IMR-90 (cell line): ENCODE measurements around the gene IGSF3. TPM values are rescaled to one million over a fixed set of nuclear protein-coding genes. Genes with fewer than 3 reads are reported as not detected.

ENCODE experiments used
- ATAC-seq: fragments of 200-7000 bp; cut with Tn5 transposase; 2 replicates; pipeline ENCODE4 v1.9.1; 2020; ENCODE audit warnings: low read depth, mild to moderate bottlenecking, moderate library complexity
- BruUV-seq: library from RNA; stranded (reverse); fragments of 400-500 nt; replicated peaks from 2 replicates; lab custom pipeline; 2021; lab: Mats Ljungman, UMichigan
- CTCF ChIA-PET: fragments of 300-600 bp; formaldehyde crosslinking; extraction: SDS; loops from one replicate; lab custom pipeline; 2021; ENCODE audit warnings: antibody characterized with exemption; lab: Yijun Ruan, JAX
- POLR2A ChIA-PET: fragments of 300-600 bp; sonication (Branson Sonifier 250); formaldehyde crosslinking; loops from one replicate; lab custom pipeline; 2022; ENCODE audit warnings: antibody characterized with exemption; ENCODE audit not compliant: unreplicated experiment; lab: Charles Lee
- DNase-seq: peaks from one replicate; pipeline ENCODE4 v3.0.0; 2013
- H2AFZ ChIP-seq: replicated peaks from 2 replicates; pipeline ENCODE3; 2013; ENCODE audit warnings: low read length, mild to moderate bottlenecking; ENCODE audit not compliant: poor library complexity
- H2AK5ac ChIP-seq: 2 replicates; pipeline ENCODE4 v1.6.1; 2013; ENCODE audit warnings: low read depth, low read length, inconsistent platforms
- H2AK9ac ChIP-seq: replicated peaks from 2 replicates; pipeline ENCODE3; 2013; ENCODE audit warnings: mild to moderate bottlenecking, low read depth, low read length, moderate library complexity; ENCODE audit not compliant: poor library complexity
- H2BK120ac ChIP-seq: 2 replicates; pipeline ENCODE4 v1.6.1; 2013; ENCODE audit warnings: low read depth, low read length, inconsistent platforms
- H2BK15ac ChIP-seq: 3 replicates; pipeline ENCODE4 v1.6.1; 2013; ENCODE audit warnings: low read depth, low read length, inconsistent platforms
- H2BK20ac ChIP-seq: 2 replicates; pipeline ENCODE4 v1.6.1; 2013; ENCODE audit warnings: low read depth, mild to moderate bottlenecking, inconsistent platforms, low read length, moderate library complexity
- H2BK5ac ChIP-seq: 2 replicates; pipeline ENCODE4 v1.6.1; 2013; ENCODE audit warnings: mild to moderate bottlenecking, low read depth, low read length, inconsistent platforms; ENCODE audit not compliant: poor library complexity, severe bottlenecking
- H3K14ac ChIP-seq: replicated peaks from 2 replicates; pipeline ENCODE4 v1.6.1; 2013; ENCODE audit warnings: low read depth, low read length, inconsistent platforms
- H3K18ac ChIP-seq: 2 replicates; pipeline ENCODE4 v1.6.1; 2013; ENCODE audit warnings: low read depth, low read length, control low read depth
- H3K23ac ChIP-seq: 2 replicates; pipeline ENCODE4 v1.6.1; 2013; ENCODE audit warnings: low read depth, low read length, inconsistent platforms
- H3K27ac ChIP-seq: 2 replicates; pipeline ENCODE4 v1.5.1; 2013; ENCODE audit warnings: mild to moderate bottlenecking, control low read depth, low read length; ENCODE audit not compliant: insufficient read depth
- H3K27me3 ChIP-seq: 2 replicates; pipeline ENCODE4 v1.6.1; 2013; ENCODE audit warnings: low read length; ENCODE audit not compliant: control insufficient read depth, insufficient read depth
- H3K36me3 ChIP-seq: 2 replicates; pipeline ENCODE4 v1.6.1; 2013; ENCODE audit warnings: low read length, mixed read lengths; ENCODE audit not compliant: control insufficient read depth, insufficient read depth
- H3K4ac ChIP-seq: 2 replicates; pipeline ENCODE4 v1.6.1; 2013; ENCODE audit warnings: low read depth, low read length, inconsistent platforms
- H3K4me1 ChIP-seq: 2 replicates; pipeline ENCODE4 v1.6.1; 2013; ENCODE audit warnings: low read length, mixed read lengths; ENCODE audit not compliant: control insufficient read depth, insufficient read depth
- H3K4me2 ChIP-seq: 2 replicates; pipeline ENCODE4 v1.6.1; 2013; ENCODE audit warnings: low read depth, mild to moderate bottlenecking, control low read depth, low read length, moderate library complexity
- H3K4me3 ChIP-seq: 2 replicates; pipeline ENCODE4 v1.5.1; 2013; ENCODE audit warnings: low read depth, mild to moderate bottlenecking, control low read depth, low read length, moderate library complexity; ENCODE audit not compliant: insufficient read depth
- H3K56ac ChIP-seq: 2 replicates; pipeline ENCODE4 v1.6.1; 2013; ENCODE audit warnings: low read length, inconsistent platforms; ENCODE audit not compliant: insufficient read depth; ENCODE audit errors: extremely low read depth
- H3K79me1 ChIP-seq, 2 experiments: 2 replicates each; pipeline ENCODE4 v1.6.1; 2013; ENCODE audit warnings: low read length in 2 of 2, inconsistent platforms in 1 of 2, low read depth in 1 of 2
- H3K9ac ChIP-seq: 2 replicates; pipeline ENCODE4 v1.6.1; 2013; ENCODE audit warnings: low read depth, low read length, control low read depth
- H3K9me1 ChIP-seq: 2 replicates; pipeline ENCODE4 v1.6.1; 2013; ENCODE audit warnings: low read length, inconsistent platforms; ENCODE audit not compliant: insufficient read depth
- H3K9me3 ChIP-seq: 2 replicates; pipeline ENCODE4 v1.6.1; 2013; ENCODE audit warnings: low read length; ENCODE audit not compliant: control insufficient read depth, insufficient read depth
- H4K20me1 ChIP-seq: 2 replicates; pipeline ENCODE4 v1.6.1; 2013; ENCODE audit warnings: low read length, inconsistent platforms; ENCODE audit not compliant: insufficient read depth
- H4K5ac ChIP-seq: 2 replicates; pipeline ENCODE4 v1.6.1; 2013; ENCODE audit warnings: mild to moderate bottlenecking, low read depth, low read length, control low read depth
- H4K8ac ChIP-seq, 2 experiments: 2 replicates each; pipeline ENCODE4 v1.6.1; 2013; ENCODE audit warnings: low read depth in 2 of 2, low read length in 2 of 2, control low read depth in 1 of 2, inconsistent platforms in 1 of 2
- H4K91ac ChIP-seq: 2 replicates; pipeline ENCODE4 v1.6.1; 2013; ENCODE audit warnings: low read depth, low read length, inconsistent platforms; ENCODE audit not compliant: insufficient read depth
- BHLHE40 ChIP-seq: fragments of 150-350 bp; IDR thresholded peaks from 2 replicates; pipeline ENCODE4 v1.6.1; 2016; ENCODE audit warnings: mild to moderate bottlenecking, low read depth, low read length
- CEBPB ChIP-seq: IDR thresholded peaks from 2 replicates; pipeline ENCODE4 v1.6.1; 2012; ENCODE audit warnings: low read depth, low read length, improper control_type of control experiment
- CHD1 ChIP-seq: IDR thresholded peaks from 2 replicates; pipeline ENCODE4 v1.6.1; 2012; ENCODE audit warnings: low read depth, low read length, improper control_type of control experiment
- CTCF ChIP-seq: conservative IDR thresholded peaks from 2 replicates; pipeline ENCODE4 v1.5.1; 2012; ENCODE audit warnings: mild to moderate bottlenecking, low read depth, low read length, improper control_type of control experiment
- ELK1 ChIP-seq: fragments of 150-350 bp; IDR thresholded peaks from 2 replicates; pipeline ENCODE4 v1.6.1; 2016; ENCODE audit warnings: low read depth, mild to moderate bottlenecking, low read length, moderate library complexity, borderline replicate concordance
- FOS ChIP-seq: fragments of 150-350 bp; IDR thresholded peaks from 2 replicates; pipeline ENCODE4 v1.6.1; 2016; ENCODE audit warnings: low read depth, low read length
- MAZ ChIP-seq: IDR thresholded peaks from 2 replicates; pipeline ENCODE4 v1.6.1; 2012; ENCODE audit warnings: low read depth, mild to moderate bottlenecking, low read length, improper control_type of control experiment, moderate library complexity, borderline replicate concordance
- MXI1 ChIP-seq: IDR thresholded peaks from 2 replicates; pipeline ENCODE4 v1.6.1; 2012; ENCODE audit warnings: low read depth, mild to moderate bottlenecking, low read length, moderate library complexity, borderline replicate concordance
- NFE2L2 ChIP-seq: fragments of 150-350 bp; IDR thresholded peaks from 2 replicates; pipeline ENCODE4 v1.6.1; 2016; ENCODE audit warnings: low read depth, mild to moderate bottlenecking, low read length
- POLR2A ChIP-seq: IDR thresholded peaks from 2 replicates; pipeline ENCODE4 v1.6.1; 2012; ENCODE audit warnings: mild to moderate bottlenecking, low read depth, low read length
- RAD21 ChIP-seq: IDR thresholded peaks from 2 replicates; pipeline ENCODE4 v1.6.1; 2012; ENCODE audit warnings: low read length, improper control_type of control experiment
- RFX5 ChIP-seq: IDR thresholded peaks from 2 replicates; pipeline ENCODE4 v1.8.0; 2012; ENCODE audit warnings: low read depth, mild to moderate bottlenecking, low read length, moderate library complexity
- SMC3 ChIP-seq: fragments of 150-350 bp; IDR thresholded peaks from 2 replicates; pipeline ENCODE4 v1.6.1; 2016; ENCODE audit warnings: low read depth, mild to moderate bottlenecking, antibody characterized with exemption, low read length, moderate library complexity
- USF2 ChIP-seq: fragments of 150-350 bp; IDR thresholded peaks from 2 replicates; pipeline ENCODE4 v1.6.1; 2017; ENCODE audit warnings: mild to moderate bottlenecking, antibody characterized with exemption, low read length, low read depth
- whole genome bisulfite sequencing, 2 experiments: methylation state at CpG; one replicate each; pipeline versions ENCODE4 v1.1.5 to v1.1.7; 2013; ENCODE audit warnings: missing lambda C conversion rate in 2 of 2; ENCODE audit not compliant: insufficient read length in 1 of 2; ENCODE audit errors: extremely low coverage in 2 of 2; 5-methylcytosine and 5-hydroxymethylcytosine counted together
- dilution Hi-C: fragments of 300-500 bp; cut with HindIII; formaldehyde crosslinking; loops from one replicate; pipeline ENCODE4 v1.14.3; 2018; ENCODE audit warnings: low sequenced_read_pairs; ENCODE audit not compliant: unreplicated experiment
- in situ Hi-C: fragments of 300-500 bp; cut with MboI; formaldehyde crosslinking; loops from 3 replicates; pipeline ENCODE4 v1.14.3; 2019; ENCODE audit warnings: low sequenced_read_pairs, inconsistent platforms, mixed read lengths
- intact Hi-C: fragments of 100-400 bp; cut with micrococcal nuclease; formaldehyde crosslinking; loops from 2 replicates; pipeline ENCODE4 v1.10.0; 2022
- polyA plus RNA-seq, 3 experiments: library from polyadenylated mRNA; depleted of rRNA; stranded (reverse); fragments of >200 nt; gene quantifications; 2 replicates each; pipeline ENCODE4 v1.2.3, GENCODE V29; 2012; ENCODE audit warnings: low replicate concordance in 1 of 3
- total RNA-seq: library from RNA; depleted of rRNA; stranded (reverse); fragments of >200 nt; gene quantifications from 2 replicates; pipeline ENCODE4 v1.2.3, GENCODE V29; 2012

Gene IGSF3
- total and polyA plus RNA-seq, 2 of the 4 experiments (the other 2 are of a cell fraction), result under 0.01 to 0.02 TPM

- no TSS peak for BruUV-seq
- no peak overlapping the region for H3K4me2 ChIP-seq
- H3K23ac ChIP-seq, result no peak overlapping the region
- no peak overlapping the region for H3K4ac ChIP-seq
- H3K9ac ChIP-seq, result no peak overlapping the region
- H2BK20ac ChIP-seq, result no peak overlapping the region
- no peak overlapping the region for H2AFZ ChIP-seq
- H3K79me1 ChIP-seq, result no peaks in the 10 kb centered on the region
- H2BK120ac ChIP-seq, result no peak overlapping the region
- H3K9me3 ChIP-seq, result no peaks in the 10 kb centered on the region
- H3K4me3 ChIP-seq, result no peak overlapping the region
- no peaks in the 10 kb centered on the region for H4K20me1 ChIP-seq
- 100% methylated on average over 1 of the region's 1 CpG; no CpG with 5 or more reads in 1 of the 2 experiments for WGBS, 2 experiments
- no peak for ATAC-seq
- intact Hi-C loops (no loop called here), dilution Hi-C loops (no loop called here), in situ Hi-C loops (no loop called here)
- H2BK5ac ChIP-seq, result no peak overlapping the region
- H3K36me3 ChIP-seq, result no peaks in the 10 kb centered on the region
- H3K18ac ChIP-seq, result no peak overlapping the region
- no peak overlapping the region for H4K8ac ChIP-seq
- H3K56ac ChIP-seq, result no peak overlapping the region
- no peak overlapping the region for H2AK5ac ChIP-seq
- H3K4me1 ChIP-seq, result no peaks in the 10 kb centered on the region
- no peaks in the 10 kb centered on the region for H3K9me1 ChIP-seq
- no peak overlapping the region for H4K91ac ChIP-seq
- no peak overlapping the region for H3K14ac ChIP-seq
- TF ChIP-seq SMC3 (no peak), POLR2A (no peak), NFE2L2 (no peak), FOS (no peak), CTCF (no peak), RAD21 (no peak), ELK1 (no peak), MXI1 (no peak), RFX5 (no peak), CEBPB (no peak), CHD1 (no peak), USF2 (no peak), MAZ (no peak), BHLHE40 (no peak)
- no peak overlapping the region for H2BK15ac ChIP-seq
- H4K5ac ChIP-seq, result no peak overlapping the region
- peaks cover 11% of the 10 kb centered on the region for H3K27me3 ChIP-seq
- DNase-seq, result no peak
- CTCF ChIA-PET, result interaction anchor here (1.1 to 1.2 kb wide), 2 partner anchors 10 to 11 kb away, joined by 5 to 6 read pairs; no protein-coding TSS in a partner anchor
- H2AK9ac ChIP-seq, result no peak overlapping the region
- POLR2A ChIA-PET, result no interaction called here
- H3K27ac ChIP-seq, result no peak overlapping the region
Observed at GRCh38 chr1:116585886-116586285, 81.6 kb downstream of the IGSF3 start.
